Activated CD4-positive, alpha-beta T cell treated with anti-CD3 and anti-CD28 coated beads, Interleukin-2, amount 50 U/mL, for 16 hours (primary cell): ENCODE measurements around the gene PLXNA1.

Experiments
- DNase-seq: peaks from one replicate; pipeline ENCODE4 v3.0.0-alpha.2; 2020

Gene PLXNA1

GRCh38 chr3:126954141-126954842 lies 28.6 kb upstream of the PLXNA1 start:
- DNase-seq = no peak

GRCh38 chr3:126955004-126955790 lies 27.7 kb upstream of the PLXNA1 start:
- no peak for DNase-seq

- no peak for DNase-seq
Observed at GRCh38 chr3:126956361-126956760, 26.6 kb upstream of the PLXNA1 start.

GRCh38 chr3:126956866-126957650 lies 25.9 kb upstream of the PLXNA1 start:
- DNase-seq = no peak

GRCh38 chr3:126957776-126958637 lies 24.9 kb upstream of the PLXNA1 start:
- DNase-seq = no peak

GRCh38 chr3:126958638-126959085 lies 24.3 kb upstream of the PLXNA1 start:
- DNase-seq = no peak

- DNase-seq = no peak
Observed at GRCh38 chr3:126959136-126959920, 23.6 kb upstream of the PLXNA1 start.

GRCh38 chr3:126959921-126960603 lies 22.9 kb upstream of the PLXNA1 start:
- DNase-seq = no peak

GRCh38 chr3:126960604-126960995 lies 22.3 kb upstream of the PLXNA1 start:
- DNase-seq = no peak

GRCh38 chr3:126961191-126961790 lies 21.6 kb upstream of the PLXNA1 start:
- no peak for DNase-seq

- DNase-seq = no peak
Observed at GRCh38 chr3:126961791-126962461, 21.0 kb upstream of the PLXNA1 start.

GRCh38 chr3:126962756-126963155 lies 20.2 kb upstream of the PLXNA1 start:
- DNase-seq = no peak

- DNase-seq = no peak
Observed at GRCh38 chr3:126963261-126964190, 19.4 kb upstream of the PLXNA1 start.

- no peak for DNase-seq
Observed at GRCh38 chr3:126964261-126964660, 18.7 kb upstream of the PLXNA1 start.

GRCh38 chr3:126964950-126965349 lies 18.0 kb upstream of the PLXNA1 start:
- DNase-seq = no peak

- DNase-seq = no peak
Observed at GRCh38 chr3:126965526-126966080, 17.3 kb upstream of the PLXNA1 start.

- DNase-seq = no peak
Observed at GRCh38 chr3:126967386-126967785, 15.5 kb upstream of the PLXNA1 start.
